GM12878 (cell line): ENCODE data around the gene GLUL. TPM values are rescaled to one million over a fixed set of nuclear protein-coding genes. Genes with fewer than 3 reads are reported as not detected.

ENCODE experiments used
- ATAC-seq: fragments of 200-7000 bp; cut with Tn5 transposase; 3 replicates; pipeline ENCODE4 v1.9.1; 2020; ENCODE audit warnings: mild to moderate bottlenecking, moderate library complexity
- BruUV-seq: library from RNA; stranded (reverse); fragments of 400-500 nt; replicated peaks from 2 replicates; lab custom pipeline; 2021; lab: Mats Ljungman, UMichigan
- CTCF ChIA-PET: fragments of 300-600 bp; sonication (Branson Sonifier 250); formaldehyde crosslinking; extraction: SDS; loops from one replicate; lab custom pipeline; 2021; ENCODE audit warnings: inconsistent platforms; lab: Yijun Ruan, JAX
- POLR2A ChIA-PET: fragments of 350-600 bp; formaldehyde crosslinking; extraction: SDS; loops from one replicate; lab custom pipeline; 2021; ENCODE audit warnings: inconsistent platforms; lab: Charles Lee
- RAD21 ChIA-PET: fragments of 300-600 bp; sonication (Branson Sonifier 250); formaldehyde crosslinking; loops from one replicate; lab custom pipeline; 2023; ENCODE audit warnings: antibody characterized with exemption; ENCODE audit not compliant: unreplicated experiment; lab: Charles Lee
- SMC1A ChIA-PET: fragments of 300-600 bp; sonication (Branson Sonifier 250); formaldehyde crosslinking; loops from one replicate; lab custom pipeline; 2023; ENCODE audit not compliant: unreplicated experiment, uncharacterized antibody; lab: Charles Lee
- DNase-seq: peaks from one replicate; pipeline ENCODE4 v3.0.0-alpha.2; 2011; ENCODE audit warnings: low read depth, low spot score
- FAIRE-seq: peaks from 3 replicates; lab custom pipeline; 2011; peaks lifted over from hg19 to GRCh38; lab: Jason Lieb, UNC
- H2AFZ ChIP-seq: 2 replicates; pipeline ENCODE4 v1.6.0; 2011; ENCODE audit warnings: low read depth, low read length, control low read depth; ENCODE audit not compliant: control insufficient read depth
- H3K27ac ChIP-seq: 2 replicates; pipeline ENCODE4 v1.5.1; 2011; ENCODE audit warnings: control low read depth; ENCODE audit not compliant: control insufficient read depth, insufficient read depth
- H3K27me3 ChIP-seq, 2 experiments: replicated peaks in 1 of 2; 2 replicates each; pipeline versions ENCODE4 v1.6.0 to v1.6.1; 2011; ENCODE audit warnings: low read length in 1 of 2; ENCODE audit not compliant: control insufficient read depth in 2 of 2, insufficient read depth in 2 of 2
- H3K36me3 ChIP-seq, 2 experiments: 2 replicates each; pipeline ENCODE4 v1.5.1; 2011; ENCODE audit warnings: low read length in 1 of 2; ENCODE audit not compliant: control insufficient read depth in 2 of 2, insufficient read depth in 2 of 2
- H3K4me1 ChIP-seq: 2 replicates; pipeline ENCODE4 v1.6.1; 2011; ENCODE audit warnings: mild to moderate bottlenecking, low read length, moderate library complexity, mixed read lengths; ENCODE audit not compliant: control insufficient read depth, insufficient read depth
- H3K4me2 ChIP-seq: 2 replicates; pipeline ENCODE4 v1.6.0; 2011; ENCODE audit warnings: control low read depth; ENCODE audit not compliant: control insufficient read depth, insufficient read depth
- H3K4me3 ChIP-seq: fragments of 200-600 bp; sonication (generic); 2 replicates; pipeline ENCODE4 v1.5.1; 2016
- H3K79me2 ChIP-seq: 2 replicates; pipeline ENCODE4 v1.6.0; 2011; ENCODE audit warnings: low read length; ENCODE audit not compliant: control insufficient read depth, insufficient read depth
- H3K9ac ChIP-seq: 2 replicates; pipeline ENCODE4 v1.8.0; 2011; ENCODE audit warnings: low read length, control low read depth, mixed read lengths; ENCODE audit not compliant: control insufficient read depth, insufficient read depth
- H3K9me3 ChIP-seq: replicated peaks from 3 replicates; pipeline ENCODE4 v1.5.1; 2011; ENCODE audit warnings: mild to moderate bottlenecking, low read length; ENCODE audit not compliant: control insufficient read depth, insufficient read depth
- H4K20me1 ChIP-seq: 2 replicates; pipeline ENCODE4 v1.6.0; 2011; ENCODE audit not compliant: control insufficient read depth, insufficient read depth
- BACH1 ChIP-seq: fragments of 450-650 bp; IDR thresholded peaks from 2 replicates; pipeline ENCODE4 v1.6.1; 2017; ENCODE audit warnings: mild to moderate bottlenecking, borderline replicate concordance
- GABPA ChIP-seq: IDR thresholded peaks from 2 replicates; pipeline ENCODE4 v1.6.1; 2014; ENCODE audit warnings: antibody characterized with exemption, low read depth, mild to moderate bottlenecking, inconsistent platforms
- NRF1 ChIP-seq: conservative IDR thresholded peaks from 2 replicates; pipeline ENCODE4 v1.6.1; 2011; ENCODE audit warnings: mild to moderate bottlenecking, low read depth, low read length, improper control_type of control experiment
- POLR2AphosphoS5 ChIP-seq: IDR thresholded peaks from 2 replicates; pipeline ENCODE4 v1.6.1; 2011; ENCODE audit warnings: mild to moderate bottlenecking, low read length, inconsistent platforms
- SIX5 ChIP-seq: IDR thresholded peaks from 2 replicates; pipeline ENCODE4 v1.6.1; 2011; ENCODE audit warnings: mild to moderate bottlenecking, low read depth, low read length, moderate library complexity; ENCODE audit not compliant: severe bottlenecking
- STAT3 ChIP-seq: IDR thresholded peaks from 2 replicates; pipeline ENCODE4 v1.6.1; 2011; ENCODE audit warnings: low read depth, low read length, improper control_type of control experiment
- YBX1 ChIP-seq: fragments of 450-650 bp; IDR thresholded peaks from 2 replicates; pipeline ENCODE4 v1.6.1; 2016; ENCODE audit warnings: antibody characterized with exemption
- ZNF274 ChIP-seq: IDR thresholded peaks from one replicate; pipeline ENCODE4 v1.8.0; 2011; ENCODE audit not compliant: insufficient read length, insufficient read depth
- ZZZ3 ChIP-seq: IDR thresholded peaks from 2 replicates; pipeline ENCODE4 v1.6.1; 2011; ENCODE audit warnings: low read depth; ENCODE audit not compliant: control insufficient read depth, insufficient read length
- WGBS: methylation state at CpG from one replicate; pipeline ENCODE4 v1.1.6; 2016; ENCODE audit warnings: low lambda C conversion rate; ENCODE audit not compliant: insufficient replicate concordance, insufficient coverage; ENCODE audit errors: missing lambda C conversion rate; 5-methylcytosine and 5-hydroxymethylcytosine counted together
- in situ Hi-C: fragments of 300-500 bp; cut with MboI; formaldehyde crosslinking; loops from 9 replicates; pipeline ENCODE4 v1.14.3; 2018; ENCODE audit warnings: mixed read lengths
- intact Hi-C: fragments of 100-400 bp; cut with micrococcal nuclease; formaldehyde crosslinking; loops from one replicate; pipeline ENCODE4 v1.14.2; 2022; ENCODE audit not compliant: unreplicated experiment
- polyA plus RNA-seq, 11 experiments: library from polyadenylated mRNA; depleted of rRNA in 4 of 11; unstranded in 6 of 11; stranded (reverse) in 5 of 11; fragments of >200 nt; fragmentation: Nextera tagmentation in 4 of 11; fragmentation: Illumina TruSeq in 1 of 11; extraction: Ambion mirVana in 4 of 11; extraction: Trizol in 1 of 11; gene quantifications; 1 replicate in 1 of 11; 2 replicates in 10 of 11; pipeline versions ENCODE4 v1.2.1 to v1.2.3, GENCODE V29; 2011 to 2016; ENCODE audit warnings: inconsistent platforms in 2 of 11, missing spikeins in 2 of 11, low read depth in 1 of 11
- total RNA-seq, 4 experiments: library from RNA; depleted of rRNA in 3 of 4; stranded (reverse); fragments of >200 nt in 3 of 4; fragmentation: Illumina TruSeq in 1 of 4; extraction: Trizol in 1 of 4; gene quantifications; 2 replicates each; pipeline versions ENCODE4 v1.2.1 to v1.2.3, GENCODE V29; 2013 to 2021
- TF ChIP-seq, protein P1 (sequence below): IDR thresholded peaks from 2 replicates; pipeline ENCODE4 v1.6.1; 2012; ENCODE audit warnings: mild to moderate bottlenecking, low read depth, low read length
- TF ChIP-seq, protein P2 (sequence below): fragments of 450-650 bp; IDR thresholded peaks from 2 replicates; pipeline ENCODE4 v1.6.1; 2016; ENCODE audit warnings: mild to moderate bottlenecking
- TF ChIP-seq, protein P3 (sequence below): fragments of 450-650 bp; IDR thresholded peaks from 2 replicates; pipeline ENCODE4 v1.6.1; 2016; ENCODE audit warnings: mild to moderate bottlenecking, moderate library complexity, borderline replicate concordance

GLUL gene
- total and polyA plus RNA-seq, 10 of the 15 experiments (the other 5 are each of a cell fraction or from before 2014, with no cell fraction given): 2.3 to 392 (median 164) TPM

- ChIA-PET POLR2A (interaction anchor here (0.6 kb wide), 1 partner anchor 1177 kb away, joined by 10 read pairs; no protein-coding TSS in a partner anchor), SMC1A (interaction anchor here (0.7 to 1.0 kb wide), 3 partner anchors 19 to 357 kb away, joined by 3 to 4 read pairs (median 3); no protein-coding TSS in a partner anchor), RAD21 (interaction anchor here (0.6 to 1.8 kb wide), 4 partner anchors 35 to 336 kb away, joined by 3 to 5 read pairs (median 4); no protein-coding TSS in a partner anchor), CTCF (interaction anchor here (2.0 kb wide), 1 partner anchor 14 kb away, joined by 6 read pairs; no protein-coding TSS in a partner anchor)
- DNase-seq (peak; percentile 50), ATAC-seq (peak; percentile 52), FAIRE-seq (no peak)
- Histone ChIP-seq H3K9ac (no peak overlapping the region), H3K36me3 (no peaks in the 10 kb centered on the region), H2AFZ (peak overlapping the region; percentile 53), H3K27ac (peak overlapping the region; percentile 48), H3K4me1 (peaks cover 34% of the 10 kb centered on the region), H4K20me1 (no peaks in the 10 kb centered on the region), H3K79me2 (no peaks in the 10 kb centered on the region), H3K9me3 (no peaks in the 10 kb centered on the region), H3K4me2 (peak overlapping the region; percentile 13), H3K4me3 (no peak overlapping the region), H3K27me3 (no peaks in the 10 kb centered on the region)
- WGBS: 34% methylated on average over 11 of the region's 11 CpGs
- in situ Hi-C loops: no loop called here
- no TSS peak for BruUV-seq
- intact Hi-C loops: no loop called here
- TF ChIP-seq, protein P1, sequence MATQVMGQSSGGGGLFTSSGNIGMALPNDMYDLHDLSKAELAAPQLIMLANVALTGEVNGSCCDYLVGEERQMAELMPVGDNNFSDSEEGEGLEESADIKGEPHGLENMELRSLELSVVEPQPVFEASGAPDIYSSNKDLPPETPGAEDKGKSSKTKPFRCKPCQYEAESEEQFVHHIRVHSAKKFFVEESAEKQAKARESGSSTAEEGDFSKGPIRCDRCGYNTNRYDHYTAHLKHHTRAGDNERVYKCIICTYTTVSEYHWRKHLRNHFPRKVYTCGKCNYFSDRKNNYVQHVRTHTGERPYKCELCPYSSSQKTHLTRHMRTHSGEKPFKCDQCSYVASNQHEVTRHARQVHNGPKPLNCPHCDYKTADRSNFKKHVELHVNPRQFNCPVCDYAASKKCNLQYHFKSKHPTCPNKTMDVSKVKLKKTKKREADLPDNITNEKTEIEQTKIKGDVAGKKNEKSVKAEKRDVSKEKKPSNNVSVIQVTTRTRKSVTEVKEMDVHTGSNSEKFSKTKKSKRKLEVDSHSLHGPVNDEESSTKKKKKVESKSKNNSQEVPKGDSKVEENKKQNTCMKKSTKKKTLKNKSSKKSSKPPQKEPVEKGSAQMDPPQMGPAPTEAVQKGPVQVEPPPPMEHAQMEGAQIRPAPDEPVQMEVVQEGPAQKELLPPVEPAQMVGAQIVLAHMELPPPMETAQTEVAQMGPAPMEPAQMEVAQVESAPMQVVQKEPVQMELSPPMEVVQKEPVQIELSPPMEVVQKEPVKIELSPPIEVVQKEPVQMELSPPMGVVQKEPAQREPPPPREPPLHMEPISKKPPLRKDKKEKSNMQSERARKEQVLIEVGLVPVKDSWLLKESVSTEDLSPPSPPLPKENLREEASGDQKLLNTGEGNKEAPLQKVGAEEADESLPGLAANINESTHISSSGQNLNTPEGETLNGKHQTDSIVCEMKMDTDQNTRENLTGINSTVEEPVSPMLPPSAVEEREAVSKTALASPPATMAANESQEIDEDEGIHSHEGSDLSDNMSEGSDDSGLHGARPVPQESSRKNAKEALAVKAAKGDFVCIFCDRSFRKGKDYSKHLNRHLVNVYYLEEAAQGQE: no peak
- TF ChIP-seq STAT3 (no peak), ZNF274 (no peak), BACH1 (no peak), POLR2AphosphoS5 (no peak), ZZZ3 (no peak), SIX5 (no peak), GABPA (peak; percentile 65; the same call in 1 of the 2 replicates), YBX1 (no peak), NRF1 (no peak)
- TF ChIP-seq, protein P2, sequence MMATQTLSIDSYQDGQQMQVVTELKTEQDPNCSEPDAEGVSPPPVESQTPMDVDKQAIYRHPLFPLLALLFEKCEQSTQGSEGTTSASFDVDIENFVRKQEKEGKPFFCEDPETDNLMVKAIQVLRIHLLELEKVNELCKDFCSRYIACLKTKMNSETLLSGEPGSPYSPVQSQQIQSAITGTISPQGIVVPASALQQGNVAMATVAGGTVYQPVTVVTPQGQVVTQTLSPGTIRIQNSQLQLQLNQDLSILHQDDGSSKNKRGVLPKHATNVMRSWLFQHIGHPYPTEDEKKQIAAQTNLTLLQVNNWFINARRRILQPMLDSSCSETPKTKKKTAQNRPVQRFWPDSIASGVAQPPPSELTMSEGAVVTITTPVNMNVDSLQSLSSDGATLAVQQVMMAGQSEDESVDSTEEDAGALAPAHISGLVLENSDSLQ: peak; percentile 67
- TF ChIP-seq, protein P3, sequence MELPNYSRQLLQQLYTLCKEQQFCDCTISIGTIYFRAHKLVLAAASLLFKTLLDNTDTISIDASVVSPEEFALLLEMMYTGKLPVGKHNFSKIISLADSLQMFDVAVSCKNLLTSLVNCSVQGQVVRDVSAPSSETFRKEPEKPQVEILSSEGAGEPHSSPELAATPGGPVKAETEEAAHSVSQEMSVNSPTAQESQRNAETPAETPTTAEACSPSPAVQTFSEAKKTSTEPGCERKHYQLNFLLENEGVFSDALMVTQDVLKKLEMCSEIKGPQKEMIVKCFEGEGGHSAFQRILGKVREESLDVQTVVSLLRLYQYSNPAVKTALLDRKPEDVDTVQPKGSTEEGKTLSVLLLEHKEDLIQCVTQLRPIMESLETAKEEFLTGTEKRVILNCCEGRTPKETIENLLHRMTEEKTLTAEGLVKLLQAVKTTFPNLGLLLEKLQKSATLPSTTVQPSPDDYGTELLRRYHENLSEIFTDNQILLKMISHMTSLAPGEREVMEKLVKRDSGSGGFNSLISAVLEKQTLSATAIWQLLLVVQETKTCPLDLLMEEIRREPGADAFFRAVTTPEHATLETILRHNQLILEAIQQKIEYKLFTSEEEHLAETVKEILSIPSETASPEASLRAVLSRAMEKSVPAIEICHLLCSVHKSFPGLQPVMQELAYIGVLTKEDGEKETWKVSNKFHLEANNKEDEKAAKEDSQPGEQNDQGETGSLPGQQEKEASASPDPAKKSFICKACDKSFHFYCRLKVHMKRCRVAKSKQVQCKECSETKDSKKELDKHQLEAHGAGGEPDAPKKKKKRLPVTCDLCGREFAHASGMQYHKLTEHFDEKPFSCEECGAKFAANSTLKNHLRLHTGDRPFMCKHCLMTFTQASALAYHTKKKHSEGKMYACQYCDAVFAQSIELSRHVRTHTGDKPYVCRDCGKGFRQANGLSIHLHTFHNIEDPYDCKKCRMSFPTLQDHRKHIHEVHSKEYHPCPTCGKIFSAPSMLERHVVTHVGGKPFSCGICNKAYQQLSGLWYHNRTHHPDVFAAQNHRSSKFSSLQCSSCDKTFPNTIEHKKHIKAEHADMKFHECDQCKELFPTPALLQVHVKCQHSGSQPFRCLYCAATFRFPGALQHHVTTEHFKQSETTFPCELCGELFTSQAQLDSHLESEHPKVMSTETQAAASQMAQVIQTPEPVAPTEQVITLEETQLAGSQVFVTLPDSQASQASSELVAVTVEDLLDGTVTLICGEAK: no peak
Measured at GRCh38 chr1:182430263-182431068, 38.9 kb upstream of the GLUL start.
